Muscle of leg (tissue), 11 donors: Measurements from ENCODE around the gene ZNF575. TPM values are rescaled to one million over a fixed set of nuclear protein-coding genes. Genes with fewer than 3 reads are reported as not detected.

Experiments
- DNase-seq: peaks from one replicate; pipeline ENCODE4 v3.0.0; 2013
- H3K27ac ChIP-seq: one replicate; pipeline ENCODE4 v1.5.1; 2013; ENCODE audit warnings: mild to moderate bottlenecking, low read length, control low read depth
- H3K27me3 ChIP-seq: one replicate; pipeline ENCODE4 v1.6.1; 2013; ENCODE audit warnings: low read length; ENCODE audit not compliant: control insufficient read depth, insufficient read depth
- H3K36me3 ChIP-seq: one replicate; pipeline ENCODE4 v1.6.1; 2013; ENCODE audit warnings: low read length; ENCODE audit not compliant: control insufficient read depth, insufficient read depth
- H3K4me1 ChIP-seq: one replicate; pipeline ENCODE4 v1.6.1; 2013; ENCODE audit warnings: low read length; ENCODE audit not compliant: control insufficient read depth, insufficient read depth
- H3K4me3 ChIP-seq: one replicate; pipeline ENCODE4 v1.5.1; 2013; ENCODE audit warnings: low read length, control low read depth
- H3K9me3 ChIP-seq: replicated peaks from 2 replicates; pipeline ENCODE4 v1.6.1; 2013; ENCODE audit warnings: low read depth, low read length; ENCODE audit not compliant: control insufficient read depth
- WGBS: methylation state at CpG from one replicate; pipeline ENCODE4 v1.1.5; 2013; ENCODE audit warnings: missing lambda C conversion rate; ENCODE audit not compliant: insufficient coverage; 5-methylcytosine and 5-hydroxymethylcytosine counted together
- polyA plus RNA-seq, 8 donors: library from polyadenylated mRNA; unstranded; fragments of 120-200 nt; gene quantifications; one replicate each; pipeline versions ENCODE4 v1.2.1 to v1.2.3, GENCODE V29; 2013; ENCODE audit warnings: inconsistent platforms in 1 of 8, low replicate concordance in 1 of 8; ENCODE audit not compliant: insufficient read length in 8 of 8, insufficient read depth in 1 of 8
- total RNA-seq: library from RNA; stranded (reverse); fragments of 120-200 nt; gene quantifications from one replicate; pipeline ENCODE4 v1.2.4, GENCODE V29; 2013

Gene ZNF575
- total and polyA plus RNA-seq, 9 donors: 0.62 to 5.0 (median 3.3) TPM

DNA sequence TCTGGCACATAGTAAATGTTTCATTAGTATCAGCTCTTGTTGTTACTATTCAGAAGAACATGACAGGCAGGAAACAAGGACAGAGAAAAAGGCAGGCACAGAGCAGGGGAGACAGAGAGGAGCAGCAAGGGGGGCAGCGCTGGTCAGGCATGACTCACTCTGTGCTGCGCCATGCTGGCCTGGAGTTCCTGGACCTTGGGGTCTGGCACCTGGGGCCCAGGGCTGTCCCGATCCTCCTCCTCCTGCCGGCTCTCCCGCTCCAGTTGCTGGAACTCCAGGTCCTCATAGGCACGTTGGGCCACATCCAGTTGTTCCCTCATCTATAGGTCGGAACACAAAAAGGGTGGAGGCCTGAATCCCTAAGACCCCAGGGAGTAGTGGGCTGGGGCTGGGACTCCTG is 36.0 kb upstream of the ZNF575 start:
- WGBS: 76% methylated on average over 4 of the region's 7 CpGs
- no peaks in the 10 kb centered on the region for H3K9me3 ChIP-seq
- peaks cover 27% of the 10 kb centered on the region for H3K36me3 ChIP-seq
- H3K4me1 ChIP-seq: peaks cover 15% of the 10 kb centered on the region
- no peak for DNase-seq
- H3K27ac ChIP-seq: no peak overlapping the region
- no peak overlapping the region for H3K4me3 ChIP-seq
- H3K27me3 ChIP-seq: peaks cover 4% of the 10 kb centered on the region

- Histone ChIP-seq H3K27ac (no peak overlapping the region), H3K4me1 (peaks cover 24% of the 10 kb centered on the region), H3K9me3 (no peaks in the 10 kb centered on the region), H3K4me3 (no peak overlapping the region), H3K27me3 (peaks cover 13% of the 10 kb centered on the region), H3K36me3 (peaks cover 27% of the 10 kb centered on the region)
- 53% methylated on average over 4 of the region's 5 CpGs for WGBS
- DNase-seq: peak; percentile 93
Observed at GRCh38 chr19:43498233-43498842, 34.6 kb upstream of the ZNF575 start.

DNA sequence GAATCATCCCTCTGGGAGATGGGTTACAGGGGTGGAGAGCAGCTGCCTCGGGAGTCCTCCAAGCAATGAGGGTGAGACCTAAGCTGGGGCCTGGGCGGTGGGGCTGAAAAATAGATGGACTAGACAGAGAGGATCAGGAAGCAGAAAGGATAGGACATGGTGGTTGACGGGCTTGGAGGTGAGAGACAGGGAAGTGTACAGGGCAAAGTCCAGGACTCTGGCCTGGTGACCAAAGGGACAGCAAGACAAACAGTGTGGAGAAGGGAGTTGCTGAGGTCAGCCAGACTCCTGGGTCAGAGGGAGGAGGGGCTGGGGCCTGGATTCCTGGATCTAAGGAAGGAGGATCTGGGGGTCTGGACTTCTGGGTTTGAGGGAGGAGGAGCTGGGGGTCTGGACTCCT is 33.9 kb upstream of the ZNF575 start:
- peaks cover 27% of the 10 kb centered on the region for H3K36me3 ChIP-seq
- peak overlapping the region; percentile 63 for H3K27ac ChIP-seq
- WGBS: 68% methylated on average over 3 of the region's 3 CpGs
- DNase-seq: no peak
- peaks cover 13% of the 10 kb centered on the region for H3K27me3 ChIP-seq
- peaks cover 29% of the 10 kb centered on the region for H3K4me1 ChIP-seq
- no peak overlapping the region for H3K4me3 ChIP-seq
- no peaks in the 10 kb centered on the region for H3K9me3 ChIP-seq

DNA sequence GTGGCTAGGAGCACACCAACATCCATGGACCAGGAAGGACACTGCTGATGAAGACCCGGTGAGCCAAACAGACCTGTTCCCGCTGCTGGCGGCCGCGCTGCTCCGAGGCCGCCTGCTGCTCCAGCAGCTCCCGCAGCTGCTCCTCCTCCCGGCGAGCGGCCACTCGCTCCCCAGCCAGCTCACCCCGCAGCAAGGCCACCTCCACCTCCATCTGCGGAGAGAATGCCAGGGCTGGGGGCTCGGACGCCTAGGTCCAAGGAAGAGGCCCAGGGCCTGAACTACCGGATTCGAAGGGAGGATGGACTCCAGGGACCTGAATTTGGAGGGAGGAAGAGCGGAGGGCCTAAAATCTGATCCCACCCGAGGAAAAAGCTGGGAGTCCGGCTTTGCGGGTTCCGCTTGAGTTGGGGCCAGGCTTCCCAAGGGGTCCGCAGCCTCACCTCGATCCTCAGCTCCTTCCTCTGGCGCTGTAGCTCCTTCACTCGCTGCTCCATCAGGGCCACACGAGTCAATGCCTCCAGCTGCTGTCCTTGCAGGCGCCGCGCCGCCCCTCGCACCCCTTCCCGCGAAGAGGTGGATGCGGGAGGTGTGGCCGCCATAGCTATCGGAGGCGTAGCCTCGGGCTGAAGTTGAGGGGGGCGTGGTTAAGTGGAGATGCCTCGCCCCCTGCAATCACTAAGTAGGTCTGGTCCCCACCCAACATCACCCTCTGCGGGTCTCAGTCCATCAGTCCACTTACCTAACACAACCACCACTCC is 31.1 kb upstream of the ZNF575 start:
- H3K27me3 ChIP-seq: peaks cover 13% of the 10 kb centered on the region
- H3K9me3 ChIP-seq: no peaks in the 10 kb centered on the region
- no peak overlapping the region for H3K27ac ChIP-seq
- H3K4me1 ChIP-seq: peaks cover 38% of the 10 kb centered on the region
- 39% methylated on average over 20 of the region's 43 CpGs for WGBS
- DNase-seq: no peak
- H3K4me3 ChIP-seq: no peak overlapping the region
- peaks cover 15% of the 10 kb centered on the region for H3K36me3 ChIP-seq

- WGBS: 54% methylated on average over 9 of the region's 23 CpGs
- no peaks in the 10 kb centered on the region for H3K9me3 ChIP-seq
- no peak overlapping the region for H3K27ac ChIP-seq
- no peak for DNase-seq
- peaks cover 11% of the 10 kb centered on the region for H3K36me3 ChIP-seq
- peaks cover 13% of the 10 kb centered on the region for H3K27me3 ChIP-seq
- no peak overlapping the region for H3K4me3 ChIP-seq
- H3K4me1 ChIP-seq: peaks cover 38% of the 10 kb centered on the region
Observed at GRCh38 chr19:43502419-43502976, 30.5 kb upstream of the ZNF575 start.

DNA sequence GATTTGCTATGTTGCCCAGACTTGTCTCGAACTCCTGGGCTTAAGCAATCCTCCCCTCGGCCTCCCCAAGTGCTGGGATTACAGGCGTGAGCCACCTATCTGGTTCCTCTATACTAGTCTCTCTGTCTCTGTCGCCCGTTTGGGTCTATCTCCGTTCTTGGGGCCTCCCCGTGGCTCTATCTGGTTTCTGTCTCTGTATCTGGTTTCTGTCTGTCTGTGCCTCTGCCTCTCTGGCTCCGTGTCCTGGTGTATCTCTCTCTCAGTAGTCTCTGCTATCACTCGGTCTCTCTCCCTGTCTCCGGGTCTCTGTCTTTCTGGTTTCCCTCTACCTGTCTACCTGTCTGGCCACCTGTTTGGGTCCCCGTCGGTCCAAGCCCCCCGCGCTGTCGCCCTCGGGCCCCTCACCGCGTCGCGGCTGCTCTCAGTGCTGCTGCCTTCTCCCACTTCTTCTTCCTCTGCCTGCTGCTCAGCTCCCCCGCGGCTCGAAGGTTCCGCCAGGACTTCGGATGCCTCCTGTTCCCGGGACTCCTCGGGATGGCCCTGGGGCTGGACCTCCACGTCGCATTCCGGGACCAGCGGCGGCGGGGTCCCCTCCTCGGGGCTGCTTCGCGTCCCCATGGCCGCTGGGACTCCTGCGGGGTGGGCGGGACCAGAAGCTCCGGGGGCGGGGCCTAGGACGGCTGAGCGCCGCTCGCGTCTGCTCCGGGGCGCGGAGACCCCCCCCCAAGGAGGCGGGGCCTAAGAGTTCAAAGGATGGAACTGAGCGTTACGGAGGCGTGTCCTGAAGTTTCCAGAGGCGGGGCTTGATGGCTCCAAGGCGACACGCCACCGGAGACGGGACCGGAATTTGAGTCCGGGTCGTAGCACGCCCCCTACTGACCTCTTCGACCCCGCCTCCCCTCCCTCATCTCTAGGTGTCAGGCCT is 29.2 kb upstream of the ZNF575 start:
- WGBS: under 1% methylated on average over 63 of the region's 64 CpGs

GRCh38 chr19:43504426-43505185 is 28.4 kb upstream of the ZNF575 start, which contains the start of gene PHLDB3:
PHLDB3 (minus strand) TSS chr19:43504746; CDS start chr19:43504118, 628 bp downstream.
- peak; percentile 48 for DNase-seq
- peaks cover 13% of the 10 kb centered on the region for H3K27me3 ChIP-seq
- 0% methylated on average over 14 of the region's 42 CpGs for WGBS
- H3K36me3 ChIP-seq: peaks cover 18% of the 10 kb centered on the region
- H3K4me3 ChIP-seq: peak within 1 kb of the TSS; percentile 84
- peaks cover 26% of the 10 kb centered on the region for H3K4me1 ChIP-seq
- H3K27ac ChIP-seq: peak within 1 kb of the TSS; percentile 86
- H3K9me3 ChIP-seq: no peaks in the 10 kb centered on the region

More for the DNA sequence above, 29.2 kb upstream of the ZNF575 start:
- H3K27me3 ChIP-seq: peaks cover 13% of the 10 kb centered on the region
- no peaks in the 10 kb centered on the region for H3K9me3 ChIP-seq
- peak overlapping the region; percentile 86 for H3K27ac ChIP-seq
- peaks cover 33% of the 10 kb centered on the region for H3K4me1 ChIP-seq
- DNase-seq: peak; percentile 97
- peak overlapping the region; percentile 84 for H3K4me3 ChIP-seq
- H3K36me3 ChIP-seq: peaks cover 16% of the 10 kb centered on the region

- 83% methylated on average over 1 of the region's 3 CpGs for WGBS
- peaks cover 26% of the 10 kb centered on the region for H3K4me1 ChIP-seq
Observed at GRCh38 chr19:43505186-43505456, 27.9 kb upstream of the ZNF575 start.

GRCh38 chr19:43505941-43506340 is 27.0 kb upstream of the ZNF575 start:
- Histone ChIP-seq H3K4me1 (peaks cover 26% of the 10 kb centered on the region), H3K36me3 (peaks cover 23% of the 10 kb centered on the region), H3K27me3 (peaks cover 13% of the 10 kb centered on the region), H3K9me3 (no peaks in the 10 kb centered on the region), H3K4me3 (no peak overlapping the region), H3K27ac (no peak overlapping the region)
- no peak for DNase-seq
- 100% methylated on average over 4 of the region's 5 CpGs for WGBS

More at GRCh38 chr19:43505186-43505456, 27.9 kb upstream of the ZNF575 start:
- Histone ChIP-seq H3K36me3 (peaks cover 23% of the 10 kb centered on the region), H3K9me3 (no peaks in the 10 kb centered on the region), H3K27me3 (peaks cover 13% of the 10 kb centered on the region), H3K4me3 (no peak overlapping the region), H3K27ac (peak overlapping the region; percentile 74)
- DNase-seq: no peak
